ENCODE measurements around the gene NBEA. TPM values are rescaled to one million over a fixed set of nuclear protein-coding genes. Genes with fewer than 3 reads are reported as not detected.

Gene NBEA
- total RNA-seq, 1 donor from 2014 or later = 6.6 TPM

GRCh38 chr13:35704331-35704730 is 762.3 kb downstream of the NBEA start:
- H3K4me3 ChIP-seq = no peak overlapping the region
- H3K4me1 ChIP-seq = no peaks in the 10 kb centered on the region
- H3K36me3 ChIP-seq = no peaks in the 10 kb centered on the region
- no peak for ATAC-seq
- intact Hi-C loops (cut with DNase I) = no loop called here
- H3K27ac ChIP-seq = no peak overlapping the region
- H3K9me3 ChIP-seq = no peaks in the 10 kb centered on the region
- no peaks in the 10 kb centered on the region for H3K27me3 ChIP-seq (ENCODE audit: low read depth)
- no peak for TF ChIP-seq CTCF (IDR thresholded peaks at IDR 0.05)
- no peak for DNase-seq

- no peak for TF ChIP-seq CTCF (IDR thresholded peaks at IDR 0.05)
- H3K4me3 ChIP-seq = no peak overlapping the region
- H3K27ac ChIP-seq = no peak overlapping the region
- no peaks in the 10 kb centered on the region for H3K9me3 ChIP-seq
- ATAC-seq (no peak), DNase-seq (no peak)
- H3K4me1 ChIP-seq = no peaks in the 10 kb centered on the region
- intact Hi-C loops (cut with DNase I) = no loop called here
- no peaks in the 10 kb centered on the region for H3K27me3 ChIP-seq (ENCODE audit: low read depth)
- H3K36me3 ChIP-seq = no peaks in the 10 kb centered on the region
Measured at GRCh38 chr13:35706281-35706680, 764.2 kb downstream of the NBEA start.

- no peaks in the 10 kb centered on the region for H3K36me3 ChIP-seq
- H3K4me1 ChIP-seq = no peaks in the 10 kb centered on the region
- no peaks in the 10 kb centered on the region for H3K9me3 ChIP-seq
- H3K27ac ChIP-seq = no peak overlapping the region
- DNase-seq (no peak), ATAC-seq (peak in 1 of 2 donors; percentile 27)
- no peak overlapping the region for H3K4me3 ChIP-seq
- H3K27me3 ChIP-seq (ENCODE audit: low read depth) = no peaks in the 10 kb centered on the region
- no peak for TF ChIP-seq CTCF (IDR thresholded peaks at IDR 0.05)
- intact Hi-C loops (cut with DNase I) = no loop called here
Measured at GRCh38 chr13:35706721-35707120, 764.7 kb downstream of the NBEA start.

- no peaks in the 10 kb centered on the region for H3K4me1 ChIP-seq
- no peak for TF ChIP-seq CTCF (IDR thresholded peaks at IDR 0.05)
- H3K9me3 ChIP-seq = no peaks in the 10 kb centered on the region
- ATAC-seq (no peak), DNase-seq (no peak)
- no peaks in the 10 kb centered on the region for H3K36me3 ChIP-seq
- no peak overlapping the region for H3K27ac ChIP-seq
- intact Hi-C loops (cut with DNase I) = no loop called here
- no peak overlapping the region for H3K4me3 ChIP-seq
- no peaks in the 10 kb centered on the region for H3K27me3 ChIP-seq (ENCODE audit: low read depth)
Measured at GRCh38 chr13:35711909-35712308, 769.8 kb downstream of the NBEA start.

- no peaks in the 10 kb centered on the region for H3K27me3 ChIP-seq (ENCODE audit: low read depth)
- H3K27ac ChIP-seq = no peak overlapping the region
- ATAC-seq = no peak
- no peak for DNase-seq
- no peaks in the 10 kb centered on the region for H3K4me1 ChIP-seq
- no peaks in the 10 kb centered on the region for H3K36me3 ChIP-seq
- no peak overlapping the region for H3K4me3 ChIP-seq
- TF ChIP-seq CTCF (IDR thresholded peaks at IDR 0.05) = no peak
- H3K9me3 ChIP-seq = no peaks in the 10 kb centered on the region
- intact Hi-C loops (cut with DNase I) = no loop called here
Measured at GRCh38 chr13:35712907-35713761, 771.1 kb downstream of the NBEA start.
